Suppressor macrophage treated with lipopolysaccharide for 1 hour (primary cell): ENCODE data around the gene FOXO6.
A peak's percentile ranks its signal among the peaks of the same experiment; 100 is the strongest.

Experiments
- DNase-seq, 3 donors: peaks; one replicate each; pipeline ENCODE4 v3.0.0-alpha.2; 2020 to 2022

The FOXO6 gene

DNA sequence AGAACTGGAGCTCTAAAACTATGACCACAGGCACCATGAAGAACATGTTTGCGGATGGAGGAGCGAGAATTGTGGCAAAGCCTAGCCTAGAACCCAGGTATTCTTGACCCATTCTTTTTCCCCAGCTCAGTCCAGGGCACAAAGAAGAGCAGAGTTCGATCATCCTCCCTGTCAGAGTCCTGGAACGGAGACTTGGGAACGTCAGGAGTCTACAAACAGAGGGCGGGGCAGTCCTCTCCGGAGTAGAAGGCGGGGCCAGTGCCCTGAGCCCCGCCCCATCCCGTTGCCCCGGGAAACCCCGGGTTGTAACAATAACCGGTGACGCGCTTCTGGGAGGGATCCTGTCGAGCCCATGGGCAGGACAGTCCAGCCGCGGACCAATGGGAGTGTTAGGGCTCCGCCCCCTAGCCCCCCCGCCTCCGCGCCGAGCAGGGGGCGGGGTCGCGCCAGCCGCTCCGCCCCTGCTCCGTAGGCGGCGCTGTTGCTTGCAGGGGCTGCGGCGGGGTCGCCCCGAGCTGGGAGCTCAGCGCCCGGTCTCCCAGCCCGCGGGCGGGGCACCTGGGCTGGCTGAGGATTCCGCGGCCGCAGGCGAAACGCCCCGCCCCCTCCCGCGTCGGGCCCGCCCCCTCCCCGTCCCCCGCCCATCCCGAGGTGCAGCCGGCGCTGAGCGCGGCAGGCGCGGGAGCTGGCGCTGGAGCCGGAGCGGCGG is at the start of gene FOXO6:
Gene FOXO6, plus strand, starts transcription at position 649 of the 709 bp plus-strand sequence.
- peak; percentile 98 to 99 (median 99) for DNase-seq

DNA sequence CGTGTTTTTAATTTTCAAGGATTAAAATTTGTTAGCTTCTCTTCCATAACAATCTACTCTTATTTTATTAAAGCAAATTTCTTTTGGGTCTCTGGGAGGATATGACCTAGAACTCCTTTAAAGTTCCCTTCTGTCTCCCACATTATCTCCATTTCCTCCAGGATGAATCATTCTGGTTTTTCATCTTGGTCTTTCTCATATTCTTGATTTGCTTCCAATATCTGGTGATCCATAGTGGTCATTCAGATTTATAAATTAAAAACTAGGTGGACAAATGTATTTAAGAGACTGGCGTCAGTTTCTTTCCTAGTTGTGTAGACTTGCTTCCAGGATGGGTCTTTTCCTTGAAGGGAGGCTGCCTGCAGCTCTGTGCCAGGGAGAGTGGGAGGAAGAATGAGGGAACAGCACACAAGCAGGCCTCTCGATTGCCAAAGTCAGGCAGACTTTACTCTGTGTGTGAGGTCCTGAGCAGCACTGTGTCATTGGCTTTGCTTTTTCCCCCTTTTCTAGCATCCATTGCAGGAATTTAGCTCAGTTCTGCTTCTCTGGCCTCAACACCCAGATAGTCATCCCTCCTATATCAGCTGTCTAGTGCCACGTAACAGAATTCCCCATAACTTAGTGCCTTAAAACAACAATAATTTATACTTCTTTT is 48.1 kb upstream of the FOXO6 start:
- DNase-seq = no peak

DNA sequence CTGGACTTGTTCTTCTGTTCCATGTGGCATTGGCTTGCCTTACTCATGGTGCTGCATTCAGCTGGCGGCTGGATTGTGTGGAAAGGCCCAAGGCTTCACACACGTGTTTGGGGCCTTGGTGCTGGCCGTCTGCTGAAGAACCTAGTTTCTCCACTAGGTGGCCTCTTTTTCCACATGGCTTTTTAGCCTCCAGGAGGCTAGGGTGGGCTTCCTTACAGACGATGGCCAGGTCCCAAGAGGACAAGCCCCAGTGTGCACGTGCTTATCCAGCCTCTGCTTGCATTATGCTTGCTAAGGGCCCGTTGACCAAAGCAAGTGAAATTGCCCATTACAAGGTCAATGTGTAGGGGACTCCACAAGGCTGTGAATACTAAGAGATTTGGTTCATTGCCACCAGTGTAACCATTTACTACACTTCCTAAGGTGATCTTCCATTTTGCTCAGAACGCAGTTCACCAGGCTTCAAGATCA is 47.5 kb upstream of the FOXO6 start:
- DNase-seq = peak; percentile 49 to 60 (median 51)

DNA sequence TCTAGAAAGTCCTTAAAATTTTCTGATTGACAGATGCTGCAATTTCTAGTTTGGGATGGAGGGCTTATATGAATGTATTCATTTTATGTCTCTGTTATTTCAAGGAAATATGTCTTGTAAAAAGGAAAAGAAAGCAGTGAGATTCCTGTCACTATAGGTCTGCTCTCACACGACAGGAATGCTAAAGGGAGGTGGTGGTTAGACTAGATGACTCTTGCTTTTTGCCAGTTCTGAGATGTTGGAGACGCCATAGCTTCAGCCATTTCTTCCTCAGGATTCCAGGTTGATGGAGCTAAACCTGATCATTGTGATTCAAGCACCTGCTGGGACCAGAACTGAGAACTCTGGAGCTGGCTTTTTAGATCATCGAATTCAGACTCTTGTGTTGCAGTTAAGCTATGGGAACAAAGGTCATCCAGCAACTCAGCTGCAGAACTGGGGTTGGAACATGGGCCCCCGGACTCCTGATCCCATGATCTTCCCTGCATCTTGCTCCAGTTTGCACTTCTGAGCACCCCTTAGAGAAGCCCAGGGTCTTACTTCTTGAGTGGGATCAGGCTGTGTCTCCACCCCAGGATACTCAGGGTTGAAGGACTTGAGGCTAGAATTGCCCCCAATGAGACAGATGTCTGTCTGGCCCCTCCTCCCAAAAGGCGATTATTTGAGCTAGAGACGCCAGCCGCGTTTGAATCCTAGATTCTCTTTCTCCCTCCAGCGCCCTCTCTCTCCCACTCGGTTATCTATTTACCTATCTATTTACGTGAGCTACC is 46.7 kb upstream of the FOXO6 start:
- DNase-seq = no peak

DNA sequence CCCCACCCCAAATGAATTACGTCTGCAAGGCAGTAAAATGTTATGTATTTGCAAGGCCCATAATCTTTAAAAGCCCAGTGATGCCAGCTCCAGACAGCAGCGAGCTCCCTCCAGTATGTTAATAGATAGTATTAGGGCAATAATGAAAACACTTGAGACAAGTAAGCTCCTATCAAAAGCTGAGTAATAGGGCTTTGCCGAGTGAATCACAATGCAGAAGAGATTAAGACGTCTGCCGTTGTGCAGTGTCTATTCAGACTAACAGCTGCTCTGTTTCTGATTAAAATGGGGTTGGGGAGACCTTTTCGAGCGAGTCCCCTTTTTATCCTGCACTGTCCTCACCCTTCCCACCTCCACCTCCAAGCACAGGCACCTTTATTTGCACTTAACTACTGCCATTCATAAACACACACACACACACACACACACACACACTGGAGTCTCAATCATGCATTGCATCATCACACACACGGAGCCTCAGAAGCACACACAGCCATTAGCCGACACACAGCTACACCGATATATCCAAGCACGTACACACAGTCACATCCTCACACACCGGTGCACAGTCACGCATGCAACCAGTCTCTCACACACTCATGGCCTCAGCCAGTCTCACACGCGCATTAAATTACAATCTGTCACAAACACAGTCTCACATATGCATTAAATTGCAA is 46.0 kb upstream of the FOXO6 start:
- DNase-seq = no peak

DNA sequence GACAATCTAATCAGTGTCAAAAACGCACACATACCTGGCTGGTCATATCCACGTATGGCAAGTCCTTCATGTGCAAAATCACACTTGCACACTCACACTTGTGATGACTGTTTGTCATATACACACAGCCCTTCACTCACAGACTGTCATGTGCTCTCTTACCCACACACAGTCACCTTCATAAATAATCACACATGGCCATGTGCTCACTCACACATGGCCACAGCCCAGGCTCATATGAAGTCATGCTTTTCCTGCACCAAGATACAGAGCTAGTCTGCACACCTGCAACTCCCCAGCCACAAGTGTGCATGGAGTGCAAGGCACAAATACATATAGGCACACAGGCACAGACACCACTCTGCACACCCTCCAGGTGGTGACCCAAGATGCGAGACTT is 45.4 kb upstream of the FOXO6 start:
- DNase-seq = no peak

DNA sequence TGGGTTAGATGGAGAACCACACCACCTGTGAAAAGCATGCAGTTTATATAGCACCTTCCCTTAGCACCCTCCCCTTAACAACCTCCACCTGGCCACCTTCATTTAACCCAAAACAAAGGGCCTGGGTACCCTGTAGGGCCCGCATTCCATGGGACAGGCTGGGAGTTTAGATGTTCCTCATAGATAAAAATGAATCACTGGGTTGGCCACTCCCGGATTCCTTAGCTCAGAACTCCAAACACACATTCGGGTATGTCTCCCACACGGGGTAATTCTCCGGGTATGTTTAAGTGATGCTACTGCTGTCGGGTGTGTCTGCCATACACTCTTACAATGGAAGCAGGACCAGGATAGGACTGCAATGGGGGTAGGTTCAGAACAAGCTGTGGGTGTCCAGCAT is 43.9 kb upstream of the FOXO6 start:
- DNase-seq = no peak

DNA sequence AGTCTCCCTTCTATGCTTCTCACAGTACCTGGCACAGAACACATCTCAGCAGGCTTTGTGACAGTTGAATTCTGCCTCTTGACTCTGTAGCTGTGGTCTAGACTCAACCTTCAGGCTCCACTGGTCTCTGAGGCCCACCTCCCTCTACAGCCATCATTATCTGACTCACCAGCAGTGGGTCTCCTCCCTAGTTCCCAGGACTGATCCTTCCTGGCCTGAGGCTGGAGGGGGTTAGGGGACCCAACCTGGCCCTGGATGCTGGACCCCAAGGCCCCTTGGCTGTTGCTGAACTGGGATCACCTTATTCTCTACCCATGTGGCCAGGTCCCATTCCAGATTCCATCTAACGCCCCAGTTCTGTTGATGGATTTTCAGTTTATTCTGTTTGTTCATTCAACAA is 43.1 kb upstream of the FOXO6 start:
- no peak for DNase-seq

DNA sequence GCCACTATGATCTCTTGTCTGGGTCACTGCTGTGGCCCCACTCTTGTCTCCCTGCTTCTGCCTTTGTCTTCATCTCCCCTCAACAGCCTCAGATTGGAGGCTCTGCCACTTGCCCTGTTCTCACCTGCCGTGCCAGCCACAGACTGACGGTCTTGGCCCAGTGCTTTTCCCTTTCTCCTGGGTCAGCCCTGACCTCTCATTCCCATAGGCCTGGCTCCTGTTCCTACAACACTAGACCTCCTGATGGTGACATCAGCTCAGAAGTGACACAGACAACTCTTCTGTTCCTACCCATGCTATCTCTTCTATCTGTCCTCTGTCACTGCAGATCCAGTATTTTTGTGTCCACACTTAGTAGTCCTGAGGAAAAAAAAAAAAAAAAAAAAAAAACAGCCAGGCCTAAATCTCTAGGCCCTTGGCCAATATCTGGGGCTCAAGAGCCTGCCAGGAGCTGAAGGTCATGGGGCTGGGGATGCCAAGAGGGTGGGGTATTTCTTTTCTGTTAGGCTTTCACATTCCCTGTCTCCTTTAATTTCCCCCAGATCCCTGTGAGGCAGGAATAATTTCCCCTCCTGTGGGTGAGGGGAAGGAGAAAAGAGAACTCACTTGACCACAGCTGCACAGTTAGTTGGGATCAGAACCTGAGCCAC is 42.0 kb upstream of the FOXO6 start:
- no peak for DNase-seq

DNA sequence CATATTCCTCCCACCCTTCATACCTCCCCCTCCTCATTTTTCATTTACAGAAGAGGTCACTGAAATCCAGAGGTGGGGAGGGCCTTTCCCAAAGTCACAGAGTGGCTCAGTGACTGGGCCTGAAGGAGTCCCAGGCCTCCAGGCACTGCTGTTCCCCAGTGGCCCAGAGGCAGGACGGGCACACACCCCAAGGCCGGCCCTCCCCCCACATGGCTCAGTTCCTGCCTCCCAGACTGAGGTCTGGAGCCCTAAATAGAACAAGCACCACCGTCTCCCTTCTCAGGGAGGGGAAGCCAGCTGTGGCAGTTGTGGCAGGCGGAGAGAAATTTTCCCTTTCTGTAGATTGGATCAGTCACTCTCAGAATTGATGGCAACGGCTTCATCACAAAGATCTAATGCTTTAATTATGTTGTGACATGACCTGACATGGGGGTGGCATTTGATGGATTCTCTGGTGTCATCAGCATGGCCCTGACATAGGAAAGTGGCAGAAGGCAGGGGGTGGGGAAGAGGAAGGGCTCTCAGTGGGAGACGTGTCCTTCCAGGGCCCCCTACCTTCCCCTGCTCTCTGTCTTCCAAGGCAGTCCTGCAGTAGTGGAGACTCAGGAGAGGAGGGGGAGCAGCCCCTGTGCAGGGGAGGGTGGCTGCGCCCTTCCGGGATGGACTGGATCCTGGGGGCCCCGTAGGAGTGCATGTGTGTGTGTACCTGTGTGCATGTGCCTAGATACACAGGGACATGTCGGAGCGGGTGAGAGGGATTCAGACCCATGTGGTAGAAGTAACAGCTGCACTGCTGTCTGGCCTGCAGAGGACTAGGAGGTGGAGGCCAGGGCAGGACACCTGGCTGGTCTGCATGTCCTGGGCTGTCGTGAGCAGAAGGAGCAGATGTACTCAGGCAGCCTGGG is 41.2 kb upstream of the FOXO6 start:
- peak in 1 of 3 donors; percentile 16 for DNase-seq

DNA sequence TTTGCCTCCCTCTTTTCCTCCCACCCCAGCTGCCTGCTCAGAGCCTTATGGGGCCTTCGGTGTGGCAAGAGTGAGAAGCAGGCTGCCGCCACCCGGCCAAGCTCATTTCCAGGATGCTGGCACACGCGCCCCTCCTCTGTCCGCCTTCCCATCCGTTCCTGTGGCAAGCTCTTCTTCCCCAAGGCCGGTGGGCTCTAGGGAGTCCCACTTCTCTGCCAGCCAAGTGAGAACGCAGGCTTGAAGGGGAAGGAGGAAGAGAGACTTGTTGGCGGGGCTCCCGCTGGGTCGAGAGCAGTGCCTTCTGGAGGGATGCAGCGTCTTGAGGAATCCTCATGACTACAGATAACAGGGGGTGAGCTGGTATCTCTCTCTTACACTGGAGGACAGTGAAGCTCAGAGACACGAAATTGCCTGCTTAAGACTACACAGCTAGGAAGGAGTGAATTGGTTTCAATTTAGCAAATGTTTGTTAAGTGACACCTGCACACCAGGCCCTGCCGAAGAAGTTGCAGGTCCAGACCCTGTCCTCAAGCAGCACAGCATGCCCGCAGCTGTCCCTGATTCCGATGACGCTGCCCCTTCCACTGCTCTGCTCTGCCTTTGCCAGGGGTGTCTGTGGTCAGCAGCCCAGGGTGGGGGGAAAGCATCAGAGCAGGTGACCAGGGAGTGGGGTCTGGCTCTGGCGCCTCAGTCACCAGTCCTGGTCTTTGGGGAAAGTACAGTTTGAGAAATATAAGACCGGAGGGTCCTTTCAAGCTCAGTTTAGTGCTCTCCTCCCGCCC is 40.1 kb upstream of the FOXO6 start:
- no peak for DNase-seq

DNA sequence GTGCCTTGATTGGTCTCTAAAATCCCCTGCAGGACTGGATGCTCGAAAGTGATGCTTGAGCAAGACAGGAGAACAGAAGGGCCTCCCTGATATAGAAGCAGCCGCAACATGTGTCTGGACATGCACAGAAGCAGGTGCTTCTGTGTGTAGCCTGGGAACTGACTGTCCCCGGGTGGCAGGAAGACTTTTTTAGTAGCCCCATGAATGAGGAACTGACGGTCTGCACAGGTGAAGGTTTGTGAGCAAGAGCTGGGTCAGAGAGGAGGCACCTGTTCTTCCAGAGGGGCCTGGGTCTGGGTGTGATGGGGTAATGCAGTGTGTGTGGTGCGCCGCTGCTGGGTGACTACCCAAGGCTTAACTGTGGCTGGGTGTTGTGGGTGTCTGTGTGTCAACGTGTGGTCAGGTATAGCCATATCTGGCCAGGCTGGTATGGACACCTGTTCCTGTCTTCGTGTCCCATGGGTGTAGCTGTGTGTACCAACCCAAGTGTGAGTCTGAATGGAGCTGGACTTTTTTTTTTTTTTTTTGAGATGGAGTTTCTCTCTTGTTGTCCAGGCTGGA is 39.1 kb upstream of the FOXO6 start:
- no peak for DNase-seq

DNA sequence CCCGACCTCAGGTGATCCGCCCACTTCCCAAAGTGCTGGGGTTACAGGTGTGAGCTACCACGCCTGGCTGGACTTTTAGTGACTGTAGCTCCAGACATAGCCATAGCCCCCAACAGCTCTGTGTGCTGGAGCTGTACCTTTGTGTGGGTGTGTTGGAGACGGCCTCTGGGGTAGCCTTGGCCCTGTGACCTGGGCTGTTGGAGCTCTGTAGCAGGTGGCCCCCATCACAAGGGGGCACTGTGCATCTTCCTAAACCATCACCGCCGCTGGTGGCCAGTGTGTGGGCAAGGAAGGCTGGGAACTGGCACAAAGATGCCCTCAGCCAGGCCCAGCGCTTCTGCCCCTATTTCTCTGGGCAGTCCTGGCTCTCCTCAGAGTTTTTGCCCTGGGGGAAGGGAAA is 38.4 kb upstream of the FOXO6 start:
- DNase-seq = peak; percentile 34 to 64 (median 39)

DNA sequence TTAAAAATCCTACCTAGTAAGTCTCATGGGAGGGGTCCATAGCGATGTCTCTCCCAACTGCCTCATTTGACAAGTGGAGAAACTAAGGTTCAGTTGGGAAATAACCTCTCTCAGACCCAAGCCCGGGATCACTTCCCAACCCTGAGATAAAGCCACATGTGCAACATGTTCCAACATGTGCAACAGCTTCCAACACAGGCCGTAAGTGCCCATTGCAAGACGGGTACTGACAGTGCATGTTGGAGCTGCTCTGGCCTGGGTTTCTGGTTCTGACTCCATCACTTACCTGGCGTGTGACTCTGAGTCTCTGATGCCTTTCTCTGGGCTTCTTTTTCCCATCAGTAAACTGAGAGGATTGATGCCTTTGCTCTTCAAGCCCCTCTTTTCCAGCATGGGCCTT is 38.0 kb upstream of the FOXO6 start:
- no peak for DNase-seq

DNA sequence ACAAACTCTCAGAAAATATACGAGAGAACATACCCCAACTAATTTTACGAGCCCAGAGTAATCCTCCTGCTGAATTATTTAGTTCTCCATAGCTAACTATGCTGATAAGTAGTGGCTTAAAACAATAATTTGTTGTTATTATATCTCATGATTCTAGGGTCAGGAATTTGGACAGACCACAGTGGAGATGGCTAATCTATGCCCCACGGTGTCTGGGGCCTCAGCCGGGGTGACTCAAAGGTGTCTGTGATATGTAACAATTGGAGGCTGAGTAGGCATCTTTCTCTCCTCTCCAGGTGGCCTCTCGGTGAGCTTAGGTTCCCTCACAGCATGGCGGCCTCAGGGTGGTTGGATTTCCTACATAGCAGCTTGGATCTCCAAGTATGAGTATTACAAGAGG is 35.4 kb upstream of the FOXO6 start:
- no peak for DNase-seq

DNA sequence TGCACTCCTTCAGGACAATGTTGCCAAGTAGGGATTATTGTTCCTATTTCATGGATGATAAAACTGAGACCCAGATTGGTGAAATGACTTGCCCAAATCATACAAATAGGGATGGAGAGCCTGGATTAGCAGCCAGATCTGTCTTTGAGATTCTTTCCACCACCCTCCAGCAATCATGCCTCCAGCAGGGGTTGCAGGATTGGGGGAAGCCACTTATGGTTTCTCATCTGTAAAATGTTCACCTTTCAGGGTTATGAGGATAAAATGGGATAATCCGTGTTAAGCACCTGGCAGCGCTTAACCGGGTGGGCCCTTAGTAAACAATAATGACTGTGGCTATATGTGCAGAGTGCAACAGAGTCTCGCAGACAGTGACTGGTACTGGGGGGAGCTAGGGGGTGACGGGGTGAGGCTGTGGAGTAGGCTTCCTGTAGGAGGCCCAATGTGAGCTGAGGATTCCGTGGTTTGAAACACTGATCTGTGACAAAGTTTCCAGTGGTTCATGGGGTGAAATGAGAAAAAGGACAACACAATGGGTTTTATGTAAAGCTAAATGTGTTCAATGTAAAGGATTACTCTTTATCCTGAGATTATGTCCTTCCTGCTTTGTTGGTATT is 33.7 kb upstream of the FOXO6 start:
- DNase-seq = no peak

DNA sequence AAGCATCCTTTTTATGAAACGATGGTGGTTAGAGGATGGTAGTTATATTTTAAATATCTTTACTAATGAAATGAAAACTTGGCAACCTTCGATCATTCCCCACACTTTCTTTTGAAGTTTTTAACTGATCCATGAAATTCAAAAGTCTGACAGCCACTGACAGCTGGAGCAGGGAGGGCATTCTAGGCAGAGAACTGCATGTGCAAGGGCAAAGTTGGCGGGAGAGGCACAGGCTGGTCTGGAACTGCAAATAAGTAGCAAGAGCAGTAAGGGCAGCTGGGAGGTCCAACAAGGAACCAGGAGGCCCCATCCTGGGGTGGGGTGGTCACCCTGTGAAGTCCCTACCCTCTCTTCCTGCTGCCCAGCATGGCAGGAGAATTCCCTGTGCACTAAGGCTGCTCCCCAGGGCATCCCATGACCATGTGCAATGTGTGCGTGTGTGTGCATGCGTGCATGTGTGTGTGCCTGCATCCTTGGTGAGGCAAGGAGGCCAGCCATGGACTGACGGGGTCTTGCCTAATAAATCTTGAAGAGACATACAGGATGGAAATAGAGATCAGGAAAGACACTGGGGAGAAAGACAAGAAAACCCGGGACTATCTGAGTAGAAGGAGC is 33.1 kb upstream of the FOXO6 start:
- DNase-seq = no peak

DNA sequence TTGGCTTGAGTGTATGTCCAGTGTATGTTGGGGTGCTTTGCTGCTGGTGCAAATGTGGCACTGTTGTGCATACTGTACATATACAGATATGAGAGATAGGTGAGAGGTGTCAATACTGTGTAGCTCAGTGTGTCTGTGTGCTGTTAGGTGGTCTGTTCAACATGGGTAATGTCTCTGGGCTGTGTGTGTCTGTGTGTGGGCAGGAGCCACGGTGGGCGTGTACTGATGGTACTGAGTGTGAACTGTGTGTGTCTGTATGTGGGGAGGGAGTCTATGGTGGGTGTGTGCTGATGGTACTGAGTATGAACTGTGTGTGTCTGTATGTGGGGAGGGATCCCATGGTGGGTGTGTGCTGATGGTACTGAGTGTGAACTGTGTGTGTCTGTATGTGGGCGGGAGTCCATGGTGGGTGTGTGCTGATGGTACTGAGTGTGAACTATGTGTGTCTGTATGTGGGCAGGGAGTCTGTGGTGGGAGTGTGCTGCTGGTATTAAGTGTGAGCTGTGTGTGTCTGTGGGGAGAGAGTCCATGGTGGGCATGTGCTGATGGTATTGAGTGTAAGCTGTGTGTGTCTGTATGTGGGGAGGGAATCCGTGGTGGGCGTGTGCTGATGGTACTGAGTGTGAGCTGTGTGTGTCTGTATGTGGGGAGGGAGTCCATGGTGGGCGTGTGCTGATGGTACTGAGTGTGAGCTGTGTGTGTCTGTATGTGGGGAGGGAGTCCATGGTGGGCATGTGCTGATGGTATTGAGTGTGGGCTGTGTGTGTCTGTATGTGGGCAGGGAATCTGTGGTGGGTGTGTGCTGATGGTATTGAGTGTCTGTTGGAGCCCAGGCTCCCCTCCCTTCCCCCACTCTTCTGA is 32.2 kb upstream of the FOXO6 start:
- DNase-seq = no peak
